Measurements from ENCODE around the gene USP10.

Gene USP10, protein sequence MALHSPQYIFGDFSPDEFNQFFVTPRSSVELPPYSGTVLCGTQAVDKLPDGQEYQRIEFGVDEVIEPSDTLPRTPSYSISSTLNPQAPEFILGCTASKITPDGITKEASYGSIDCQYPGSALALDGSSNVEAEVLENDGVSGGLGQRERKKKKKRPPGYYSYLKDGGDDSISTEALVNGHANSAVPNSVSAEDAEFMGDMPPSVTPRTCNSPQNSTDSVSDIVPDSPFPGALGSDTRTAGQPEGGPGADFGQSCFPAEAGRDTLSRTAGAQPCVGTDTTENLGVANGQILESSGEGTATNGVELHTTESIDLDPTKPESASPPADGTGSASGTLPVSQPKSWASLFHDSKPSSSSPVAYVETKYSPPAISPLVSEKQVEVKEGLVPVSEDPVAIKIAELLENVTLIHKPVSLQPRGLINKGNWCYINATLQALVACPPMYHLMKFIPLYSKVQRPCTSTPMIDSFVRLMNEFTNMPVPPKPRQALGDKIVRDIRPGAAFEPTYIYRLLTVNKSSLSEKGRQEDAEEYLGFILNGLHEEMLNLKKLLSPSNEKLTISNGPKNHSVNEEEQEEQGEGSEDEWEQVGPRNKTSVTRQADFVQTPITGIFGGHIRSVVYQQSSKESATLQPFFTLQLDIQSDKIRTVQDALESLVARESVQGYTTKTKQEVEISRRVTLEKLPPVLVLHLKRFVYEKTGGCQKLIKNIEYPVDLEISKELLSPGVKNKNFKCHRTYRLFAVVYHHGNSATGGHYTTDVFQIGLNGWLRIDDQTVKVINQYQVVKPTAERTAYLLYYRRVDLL

DNA sequence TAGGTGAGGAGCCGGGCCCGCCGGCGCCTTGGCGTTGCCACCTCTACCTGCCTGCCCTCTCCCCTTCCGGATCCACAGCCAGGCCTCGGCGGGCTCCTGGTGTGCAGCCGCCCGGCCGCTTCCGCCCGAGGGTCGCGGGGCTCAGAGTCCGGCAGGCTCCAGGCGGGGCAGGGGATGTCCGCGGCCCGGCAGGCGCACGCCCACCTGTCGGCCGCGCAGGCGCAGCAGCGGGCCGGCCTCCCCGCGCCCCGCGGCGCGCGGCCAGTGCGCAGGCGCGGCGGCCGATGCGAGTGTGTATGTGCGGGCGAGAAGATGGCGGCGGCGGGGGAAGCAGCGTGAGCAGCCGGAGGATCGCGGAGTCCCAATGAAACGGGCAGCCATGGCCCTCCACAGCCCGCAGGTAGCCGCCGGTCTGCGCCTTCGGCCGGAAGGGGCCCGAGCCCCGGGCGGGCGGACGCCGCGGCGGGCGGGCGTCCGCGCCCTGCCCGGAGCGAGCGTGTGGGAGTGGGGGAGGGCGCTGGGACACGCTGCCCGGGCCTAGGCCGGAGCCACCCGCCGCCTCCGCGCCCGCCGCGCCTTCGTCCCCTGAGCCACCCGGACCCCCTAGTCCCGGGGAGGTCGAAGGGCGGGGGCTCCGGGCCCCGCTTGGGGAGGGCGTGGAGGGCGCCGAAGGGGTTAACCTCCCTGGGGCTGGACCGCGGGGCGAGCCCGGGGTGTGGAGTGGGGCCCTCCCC, at the start of gene USP10:
Gene USP10, plus strand, starts transcription at position 289 of the 734 bp plus-strand sequence. Its CDS starts 91 bp downstream, at position 380.
- Histone ChIP-seq H3K4me3 (ENCODE audit: low read depth, low read length) (peak within 1 kb of the TSS; percentile 69), H3K9me3 (ENCODE audit: control insufficient read depth, insufficient read depth, low read depth, low read length) (no peaks in the 10 kb centered on the region), H3K27ac (ENCODE audit: extremely low read depth, low read depth, low read length) (peak within 1 kb of the TSS; percentile 91), H3K4me1 (ENCODE audit: control insufficient read depth, insufficient read depth, low read length) (peaks cover 13% of the 10 kb centered on the region), H3K36me3 (ENCODE audit: control insufficient read depth in 2 of 2, insufficient read depth in 1 of 2, low read length in 2 of 2) (no peaks in the 10 kb centered on the region)
- CTCF ChIA-PET: interaction anchor here (0.9 to 2.0 kb wide), 4 partner anchors 26 to 54 kb away, joined by 3 to 11 read pairs (median 5); no protein-coding TSS in a partner anchor
- POLR2A ChIA-PET: interaction anchor here (1.1 to 1.3 kb wide), 3 partner anchors 13 to 23 kb away, joined by 3 to 4 read pairs (median 3); no protein-coding TSS in a partner anchor
- TF ChIP-seq ZBTB26 (tag by site-specific recombination; optimal IDR thresholded peaks at IDR 0.05) (peak; percentile 42), ZNF423 (tag by site-specific recombination; IDR thresholded peaks at IDR 0.05) (no peak), ZNF335 (tag by site-specific recombination; conservative IDR thresholded peaks at IDR 0.05) (peak; percentile 74), ZNF561 (tag by site-specific recombination; IDR thresholded peaks at IDR 0.05; ENCODE audit: borderline replicate concordance) (no peak; the same call in 1 of the 2 replicates), ZFHX2 (tag by site-specific recombination; conservative IDR thresholded peaks at IDR 0.05) (peak; percentile 41; the same call in 1 of the 2 replicates), ZNF677 (tag by site-specific recombination; IDR thresholded peaks at IDR 0.05) (no peak), YY1 (tag by site-specific recombination; IDR thresholded peaks at IDR 0.05) (0 out of 2 replicates have a peak, but pooled peaks have one; percentile 14), ZNF23 (tag by site-specific recombination; IDR thresholded peaks at IDR 0.05; ENCODE audit: borderline replicate concordance) (no peak), ZNF184 (tag by site-specific recombination; IDR thresholded peaks at IDR 0.05) (no peak), ZNF48 (tag by site-specific recombination; IDR thresholded peaks at IDR 0.05) (no peak), ZNF843 (tag by site-specific recombination; IDR thresholded peaks at IDR 0.05) (no peak), ZNF629 (tag by site-specific recombination; IDR thresholded peaks at IDR 0.05) (no peak), ZNF560 (tag by site-specific recombination; IDR thresholded peaks at IDR 0.05; ENCODE audit: borderline replicate concordance) (no peak), ZBTB11 (tag by site-specific recombination; conservative IDR thresholded peaks at IDR 0.05; ENCODE audit: low read depth) (peak; percentile 89), KLF1 (tag by site-specific recombination; IDR thresholded peaks at IDR 0.05) (peak; percentile 57), KLF17 (tag by site-specific recombination; IDR thresholded peaks at IDR 0.05) (no peak), ZSCAN4 (tag by site-specific recombination; IDR thresholded peaks at IDR 0.05) (no peak), ZNF223 (tag by site-specific recombination; IDR thresholded peaks at IDR 0.05) (no peak), ZIC2 (tag by site-specific recombination; IDR thresholded peaks at IDR 0.05) (peak; percentile 65; the same call in 1 of the 2 replicates), KLF16 (tag by site-specific recombination; IDR thresholded peaks at IDR 0.05) (no peak), ZNF211 (tag by site-specific recombination; IDR thresholded peaks at IDR 0.05; ENCODE audit: low read depth) (no peak), ZNF596 (tag by site-specific recombination; IDR thresholded peaks at IDR 0.05) (0 out of 2 replicates have a peak, but pooled peaks have one; percentile 25)
- TF ChIP-seq, protein P1, sequence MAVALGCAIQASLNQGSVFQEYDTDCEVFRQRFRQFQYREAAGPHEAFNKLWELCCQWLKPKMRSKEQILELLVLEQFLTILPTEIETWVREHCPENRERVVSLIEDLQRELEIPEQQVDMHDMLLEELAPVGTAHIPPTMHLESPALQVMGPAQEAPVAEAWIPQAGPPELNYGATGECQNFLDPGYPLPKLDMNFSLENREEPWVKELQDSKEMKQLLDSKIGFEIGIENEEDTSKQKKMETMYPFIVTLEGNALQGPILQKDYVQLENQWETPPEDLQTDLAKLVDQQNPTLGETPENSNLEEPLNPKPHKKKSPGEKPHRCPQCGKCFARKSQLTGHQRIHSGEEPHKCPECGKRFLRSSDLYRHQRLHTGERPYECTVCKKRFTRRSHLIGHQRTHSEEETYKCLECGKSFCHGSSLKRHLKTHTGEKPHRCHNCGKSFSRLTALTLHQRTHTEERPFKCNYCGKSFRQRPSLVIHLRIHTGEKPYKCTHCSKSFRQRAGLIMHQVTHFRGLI (tag by site-specific recombination; IDR thresholded peaks at IDR 0.05): 0 out of 2 replicates have a peak, but pooled peaks have one; percentile 4
- TF ChIP-seq, protein P2, sequence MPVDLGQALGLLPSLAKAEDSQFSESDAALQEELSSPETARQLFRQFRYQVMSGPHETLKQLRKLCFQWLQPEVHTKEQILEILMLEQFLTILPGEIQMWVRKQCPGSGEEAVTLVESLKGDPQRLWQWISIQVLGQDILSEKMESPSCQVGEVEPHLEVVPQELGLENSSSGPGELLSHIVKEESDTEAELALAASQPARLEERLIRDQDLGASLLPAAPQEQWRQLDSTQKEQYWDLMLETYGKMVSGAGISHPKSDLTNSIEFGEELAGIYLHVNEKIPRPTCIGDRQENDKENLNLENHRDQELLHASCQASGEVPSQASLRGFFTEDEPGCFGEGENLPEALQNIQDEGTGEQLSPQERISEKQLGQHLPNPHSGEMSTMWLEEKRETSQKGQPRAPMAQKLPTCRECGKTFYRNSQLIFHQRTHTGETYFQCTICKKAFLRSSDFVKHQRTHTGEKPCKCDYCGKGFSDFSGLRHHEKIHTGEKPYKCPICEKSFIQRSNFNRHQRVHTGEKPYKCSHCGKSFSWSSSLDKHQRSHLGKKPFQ (tag by site-specific recombination; IDR thresholded peaks at IDR 0.05): no peak

Data from HEK293 (cell line).